Erythroblast (primary cell): Measurements from ENCODE around the gene KCNMA1.

Experiments used
- GATA1 ChIP-seq: IDR thresholded peaks from 2 replicates; pipeline ENCODE4 v1.6.1; 2011; ENCODE audit warnings: low read depth, mild to moderate bottlenecking, control low read depth, low read length, moderate library complexity
- POLR2A ChIP-seq: IDR thresholded peaks from 2 replicates; pipeline ENCODE4 v1.6.1; 2011; ENCODE audit warnings: mild to moderate bottlenecking, low read length

DNA sequence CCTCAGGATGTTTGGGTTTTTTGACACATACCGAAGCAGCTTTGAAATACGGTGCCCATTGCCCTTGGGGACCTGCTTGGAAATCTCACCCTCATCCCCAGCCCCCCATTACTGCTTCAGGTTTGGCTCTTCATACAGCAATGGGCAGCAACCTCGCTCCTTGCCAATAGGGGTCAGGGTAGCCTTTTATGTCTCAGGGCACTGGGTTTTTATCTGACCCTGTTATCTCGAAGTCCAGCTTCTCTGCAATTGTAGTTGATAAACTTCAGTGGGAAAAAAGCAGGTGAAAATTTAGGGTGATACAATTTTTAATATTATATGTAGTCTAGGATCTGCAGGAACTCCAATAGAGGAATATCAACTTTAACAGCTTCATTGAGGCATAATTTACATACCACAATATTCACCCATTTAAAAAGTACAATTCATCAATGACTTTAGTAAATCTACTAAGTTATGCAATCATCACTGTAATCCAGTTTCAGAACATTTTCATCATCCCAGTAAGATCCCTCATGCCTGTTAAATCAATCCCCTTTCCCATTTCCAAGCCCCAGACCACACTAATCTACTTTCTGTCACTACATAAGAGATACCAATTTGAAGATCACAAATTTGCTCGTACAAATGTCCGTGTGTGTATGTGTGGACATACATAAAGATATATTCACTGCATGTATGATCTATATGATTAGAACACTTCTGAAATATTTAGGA, 386.2 kb downstream of the KCNMA1 start:
- no peak for TF ChIP-seq POLR2A
- TF ChIP-seq GATA1, result no peak
